MG63 (cell line): ENCODE measurements around the gene CTSC. TPM values are rescaled to one million over a fixed set of nuclear protein-coding genes. Genes with fewer than 3 reads are reported as not detected.

Experiments
- DNase-seq: peaks from one replicate; pipeline ENCODE4 v3.0.0-alpha.2; 2020
- H3K27me3 ChIP-seq: fragments of 250-450 bp; sonication (Bioruptor Pico); 2 replicates; pipeline ENCODE4 v1.5.1; 2020; ENCODE audit warnings: mild to moderate bottlenecking, moderate library complexity
- H3K36me3 ChIP-seq: fragments of 250-450 bp; sonication (Bioruptor Pico); 2 replicates; pipeline ENCODE4 v1.5.1; 2020; ENCODE audit warnings: mild to moderate bottlenecking, moderate library complexity
- H3K4me3 ChIP-seq: fragments of 250-450 bp; sonication (Bioruptor Pico); 2 replicates; pipeline ENCODE4 v1.5.1; 2020; ENCODE audit warnings: mild to moderate bottlenecking, moderate library complexity
- H3K9me3 ChIP-seq: fragments of 250-450 bp; sonication (Bioruptor Pico); 2 replicates; pipeline ENCODE4 v1.5.1; 2020; ENCODE audit warnings: mild to moderate bottlenecking, moderate library complexity
- total RNA-seq: library from RNA; depleted of rRNA; stranded (reverse); fragments of >200 nt; shearing (Covaris generic); gene quantifications from 2 replicates; pipeline ENCODE4 v1.2.3, GENCODE V29; 2014; ENCODE audit warnings: low replicate concordance

The CTSC gene
- total RNA-seq, 1 experiment from 2014 or later = 62.9 TPM

GRCh38 chr11:88308576-88308975 is 29.0 kb downstream of the CTSC start:
- Histone ChIP-seq H3K9me3 (no peaks in the 10 kb centered on the region), H3K4me3 (no peak overlapping the region), H3K36me3 (no peaks in the 10 kb centered on the region; the same call in 1 of the 2 replicates), H3K27me3 (no peaks in the 10 kb centered on the region)
- DNase-seq = no peak

GRCh38 chr11:88307749-88308425 is 29.6 kb downstream of the CTSC start:
- H3K36me3 ChIP-seq = no peaks in the 10 kb centered on the region; the same call in 1 of the 2 replicates
- no peaks in the 10 kb centered on the region for H3K27me3 ChIP-seq

GRCh38 chr11:88306785-88307184 is 30.8 kb downstream of the CTSC start:
- no peaks in the 10 kb centered on the region; the same call in 1 of the 2 replicates for H3K36me3 ChIP-seq
- no peak overlapping the region for H3K4me3 ChIP-seq
- no peaks in the 10 kb centered on the region for H3K27me3 ChIP-seq
- DNase-seq = no peak
- no peaks in the 10 kb centered on the region for H3K9me3 ChIP-seq

More at GRCh38 chr11:88307749-88308425, 29.6 kb downstream of the CTSC start:
- DNase-seq = no peak
- no peak overlapping the region for H3K4me3 ChIP-seq
- H3K9me3 ChIP-seq = no peaks in the 10 kb centered on the region

- H3K4me3 ChIP-seq = no peak overlapping the region
- H3K9me3 ChIP-seq = no peaks in the 10 kb centered on the region
- no peaks in the 10 kb centered on the region; the same call in 1 of the 2 replicates for H3K36me3 ChIP-seq
- no peaks in the 10 kb centered on the region for H3K27me3 ChIP-seq
- DNase-seq = no peak
These were observed 32.1 kb downstream of the CTSC start for GRCh38 chr11:88305430-88305829.

GRCh38 chr11:88304352-88304751 is 33.2 kb downstream of the CTSC start:
- no peaks in the 10 kb centered on the region for H3K27me3 ChIP-seq
- no peak for DNase-seq
- H3K4me3 ChIP-seq = no peak overlapping the region
- H3K9me3 ChIP-seq = no peaks in the 10 kb centered on the region
- H3K36me3 ChIP-seq = no peaks in the 10 kb centered on the region; the same call in 1 of the 2 replicates

- Histone ChIP-seq H3K9me3 (no peaks in the 10 kb centered on the region), H3K27me3 (no peaks in the 10 kb centered on the region), H3K4me3 (no peak overlapping the region), H3K36me3 (no peaks in the 10 kb centered on the region)
- no peak for DNase-seq
These were observed 34.5 kb downstream of the CTSC start for GRCh38 chr11:88303037-88303436.

GRCh38 chr11:88301488-88302140 is 35.9 kb downstream of the CTSC start:
- no peak overlapping the region for H3K4me3 ChIP-seq
- no peaks in the 10 kb centered on the region for H3K9me3 ChIP-seq
- H3K27me3 ChIP-seq = no peaks in the 10 kb centered on the region
- H3K36me3 ChIP-seq = no peaks in the 10 kb centered on the region
- no peak for DNase-seq

GRCh38 chr11:88300888-88301487 is 36.5 kb downstream of the CTSC start:
- no peaks in the 10 kb centered on the region for H3K27me3 ChIP-seq
- H3K9me3 ChIP-seq = no peaks in the 10 kb centered on the region
- no peaks in the 10 kb centered on the region for H3K36me3 ChIP-seq
- H3K4me3 ChIP-seq = no peak overlapping the region
- no peak for DNase-seq

- DNase-seq = no peak
- Histone ChIP-seq H3K9me3 (no peaks in the 10 kb centered on the region), H3K36me3 (no peaks in the 10 kb centered on the region), H3K27me3 (no peaks in the 10 kb centered on the region), H3K4me3 (no peak overlapping the region)
These were observed 39.7 kb downstream of the CTSC start for GRCh38 chr11:88297863-88298262.

- Histone ChIP-seq H3K27me3 (no peaks in the 10 kb centered on the region), H3K36me3 (no peaks in the 10 kb centered on the region), H3K4me3 (no peak overlapping the region), H3K9me3 (no peaks in the 10 kb centered on the region)
- DNase-seq = no peak
These were observed 40.1 kb downstream of the CTSC start for GRCh38 chr11:88297421-88297820.

- no peak for DNase-seq
- no peaks in the 10 kb centered on the region for H3K27me3 ChIP-seq
- no peaks in the 10 kb centered on the region for H3K9me3 ChIP-seq
- H3K4me3 ChIP-seq = no peak overlapping the region
- H3K36me3 ChIP-seq = no peaks in the 10 kb centered on the region
These were observed 42.5 kb downstream of the CTSC start for GRCh38 chr11:88295028-88295427.

- H3K4me3 ChIP-seq = no peak overlapping the region
- no peaks in the 10 kb centered on the region for H3K36me3 ChIP-seq
- DNase-seq = peak; percentile 41
- no peaks in the 10 kb centered on the region for H3K9me3 ChIP-seq
- no peaks in the 10 kb centered on the region for H3K27me3 ChIP-seq
These were observed 43.6 kb downstream of the CTSC start for GRCh38 chr11:88293931-88294330.

- Histone ChIP-seq H3K27me3 (no peaks in the 10 kb centered on the region), H3K9me3 (no peaks in the 10 kb centered on the region), H3K36me3 (no peaks in the 10 kb centered on the region), H3K4me3 (no peak overlapping the region)
- peak; percentile 74 for DNase-seq
These were observed 45.2 kb downstream of the CTSC start for GRCh38 chr11:88292171-88292843.

- no peaks in the 10 kb centered on the region for H3K9me3 ChIP-seq
- DNase-seq = no peak
- H3K36me3 ChIP-seq = no peaks in the 10 kb centered on the region
- no peaks in the 10 kb centered on the region for H3K27me3 ChIP-seq
- no peak overlapping the region for H3K4me3 ChIP-seq
These were observed 49.0 kb downstream of the CTSC start for GRCh38 chr11:88288560-88288959.

GRCh38 chr11:88284336-88285050 is 53.0 kb downstream of the CTSC start:
- H3K27me3 ChIP-seq = no peaks in the 10 kb centered on the region
- no peaks in the 10 kb centered on the region for H3K36me3 ChIP-seq
- no peak for DNase-seq
- no peak overlapping the region for H3K4me3 ChIP-seq
- H3K9me3 ChIP-seq = no peaks in the 10 kb centered on the region

GRCh38 chr11:88282747-88283515 is 54.6 kb downstream of the CTSC start:
- DNase-seq = no peak
- no peaks in the 10 kb centered on the region for H3K9me3 ChIP-seq
- no peak overlapping the region for H3K4me3 ChIP-seq

More at GRCh38 chr11:88282747-88283515, 54.6 kb downstream of the CTSC start:
- Histone ChIP-seq H3K27me3 (no peaks in the 10 kb centered on the region), H3K36me3 (no peaks in the 10 kb centered on the region)
